ENCODE results near the gene IL15RA. TPM values are rescaled to one million over a fixed set of nuclear protein-coding genes. Genes with fewer than 3 reads are reported as not detected.

The IL15RA gene
- total and polyA plus RNA-seq, 7 experiments from 2014 or later = 2.9 to 24.9 (median 5.6) TPM

DNA sequence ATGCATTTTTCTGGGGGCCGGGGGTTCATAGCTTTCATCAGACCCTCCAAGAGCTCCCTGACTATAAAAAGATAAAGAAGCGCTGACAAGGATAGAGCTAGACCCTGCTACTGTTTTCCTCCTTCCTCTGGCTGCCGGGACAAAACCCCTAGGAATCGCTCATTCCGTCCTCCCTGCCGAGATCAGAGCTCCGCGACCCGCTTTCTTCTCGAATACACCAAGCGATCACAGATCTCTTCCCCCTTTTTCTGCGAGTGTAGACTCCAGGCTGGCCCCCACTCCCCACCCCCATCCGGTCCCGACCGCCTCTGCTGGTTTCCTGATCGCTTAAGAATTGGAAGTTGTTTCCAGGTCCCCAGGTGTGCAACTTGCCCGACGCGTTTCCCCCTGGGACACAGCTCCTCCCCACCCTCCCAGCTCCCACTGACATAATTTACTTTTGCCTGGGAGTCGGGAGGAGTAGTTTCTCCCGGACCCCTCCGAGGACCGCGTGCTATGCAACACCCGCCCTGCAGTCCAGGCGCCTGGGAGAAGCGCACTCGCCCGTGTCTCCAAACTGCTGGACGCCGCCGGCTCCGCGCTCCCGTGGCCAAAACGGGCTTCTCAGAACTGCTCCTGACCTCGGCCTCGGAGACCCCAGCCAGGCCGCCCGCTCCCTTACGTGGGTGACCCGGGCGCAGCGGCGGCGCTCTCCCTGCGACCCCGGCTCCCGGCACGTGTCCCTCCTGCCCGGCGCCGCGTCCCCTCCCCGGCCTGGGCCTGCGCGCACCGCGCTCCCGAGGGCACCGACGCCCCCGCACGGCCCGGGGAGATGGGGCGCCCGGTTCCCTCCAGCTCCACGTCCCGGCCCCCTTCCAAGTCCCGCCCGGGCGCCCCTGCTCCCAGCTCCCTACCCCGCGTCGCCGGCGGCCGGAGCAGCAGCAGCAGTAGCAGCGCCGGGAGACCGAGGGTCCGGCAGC is 552 bp downstream of the IL15RA start:
- DNase-seq = peak in 7 of 9 donors; percentile 21 to 43 (median 30)
- Mint-ChIP-seq H3K9me3 (no peaks in the 10 kb centered on the region), H3K4me1 (peaks cover 15 to 41% (median 21%) of the 10 kb centered on the region in 7 donors), H3K27ac (peak overlapping the region; percentile 82 to 97 (median 88)), H3K4me3 (peak overlapping the region; percentile 89 to 98 (median 94)), H3K36me3 (peaks cover 0 to 12% (median 0%) of the 10 kb centered on the region in 5 donors), H3K27me3 (peaks cover 0 to 21% (median 0%) of the 10 kb centered on the region in 5 donors)
- Histone ChIP-seq H3K36me3 (ENCODE audit: control insufficient read depth in 2 of 3, insufficient read depth in 3 of 3, low read length in 3 of 3) (peaks cover 0 to 4% (median 0%) of the 10 kb centered on the region in 3 experiments), H3K27me3 (ENCODE audit: control insufficient read depth in 2 of 2, insufficient read depth in 2 of 2, low read length in 2 of 2) (no peaks in the 10 kb centered on the region), H3K4me3 (ENCODE audit: low read length) (peak overlapping the region; percentile 97), H3K4me1 (ENCODE audit: control insufficient read depth in 2 of 2, insufficient read depth in 2 of 2, low read length in 2 of 2) (peaks cover 0 to 6% of the 10 kb centered on the region in 2 donors), H3K9me3 (ENCODE audit: control insufficient read depth in 2 of 3, low read length in 3 of 3) (no peaks in the 10 kb centered on the region), H3K27ac (ENCODE audit: low read depth, low read length) (peak overlapping the region; percentile 74)
- POLR2A ChIA-PET = interaction anchor here (0.6 to 0.9 kb wide), 2 partner anchors 8 to 1995 kb away, joined by 3 to 4 read pairs; no protein-coding TSS in a partner anchor
- CTCF ChIA-PET = interaction anchor here (1.0 to 1.6 kb wide), 3 partner anchors 37 to 534 kb away, joined by 3 to 4 read pairs (median 3); no protein-coding TSS in a partner anchor
- peak; percentile 17 for ATAC-seq
- intact Hi-C loops (cut with micrococcal nuclease) = loop anchor here (1.0 to 10.0 kb wide), 17 partner anchors 36 to 1152 kb away; partner anchors contain the start of genes GDI2 (in 2 of the 2), PFKFB3 (in 2 of the 2), AKR1E2 (in 1 of the 2) and ANKRD16 (in 1 of the 2)

- peak overlapping the region; percentile 97 for H3K4me3 ChIP-seq (ENCODE audit: low read length)
- peaks cover 0 to 4% (median 0%) of the 10 kb centered on the region in 3 experiments for H3K36me3 ChIP-seq (ENCODE audit: control insufficient read depth in 2 of 3, insufficient read depth in 3 of 3, low read length in 3 of 3)
- Mint-ChIP-seq H3K27me3 (peaks cover 0 to 14% (median 0%) of the 10 kb centered on the region in 5 donors), H3K27ac (peak overlapping the region; percentile 82 to 97 (median 88)), H3K9me3 (no peaks in the 10 kb centered on the region), H3K36me3 (peaks cover 0 to 12% (median 0%) of the 10 kb centered on the region in 5 donors), H3K4me3 (peak overlapping the region; percentile 89 to 98 (median 94)), H3K4me1 (peaks cover 18 to 50% (median 26%) of the 10 kb centered on the region in 7 donors)
- ChIA-PET POLR2A (interaction anchor here (0.6 to 0.9 kb wide), 2 partner anchors 9 to 1994 kb away, joined by 3 to 4 read pairs; no protein-coding TSS in a partner anchor), CTCF (interaction anchor here (1.0 to 1.6 kb wide), 3 partner anchors 38 to 533 kb away, joined by 3 to 4 read pairs (median 3); no protein-coding TSS in a partner anchor)
- H3K9me3 ChIP-seq (ENCODE audit: control insufficient read depth in 2 of 3, low read length in 3 of 3) = no peaks in the 10 kb centered on the region
- ATAC-seq (peak; percentile 63), DNase-seq (peak in 8 of 9 donors; percentile 7 to 61 (median 25))
- H3K27ac ChIP-seq (ENCODE audit: low read depth, low read length) = peak overlapping the region; percentile 74
- intact Hi-C loops (cut with micrococcal nuclease) = loop anchor here (1.0 to 10.0 kb wide), 15 partner anchors 36 to 1151 kb away; partner anchors contain the start of genes GDI2 (in 2 of the 2), PFKFB3 (in 2 of the 2), AKR1E2 (in 1 of the 2) and ANKRD16 (in 1 of the 2)
- H3K4me1 ChIP-seq (ENCODE audit: control insufficient read depth in 2 of 2, insufficient read depth in 2 of 2, low read length in 2 of 2) = peaks cover 0 to 15% of the 10 kb centered on the region in 2 donors
- H3K27me3 ChIP-seq (ENCODE audit: control insufficient read depth in 2 of 2, insufficient read depth in 2 of 2, low read length in 2 of 2) = no peaks in the 10 kb centered on the region
Measured at GRCh38 chr10:5975641-5976473, 1.5 kb downstream of the IL15RA start.

DNA sequence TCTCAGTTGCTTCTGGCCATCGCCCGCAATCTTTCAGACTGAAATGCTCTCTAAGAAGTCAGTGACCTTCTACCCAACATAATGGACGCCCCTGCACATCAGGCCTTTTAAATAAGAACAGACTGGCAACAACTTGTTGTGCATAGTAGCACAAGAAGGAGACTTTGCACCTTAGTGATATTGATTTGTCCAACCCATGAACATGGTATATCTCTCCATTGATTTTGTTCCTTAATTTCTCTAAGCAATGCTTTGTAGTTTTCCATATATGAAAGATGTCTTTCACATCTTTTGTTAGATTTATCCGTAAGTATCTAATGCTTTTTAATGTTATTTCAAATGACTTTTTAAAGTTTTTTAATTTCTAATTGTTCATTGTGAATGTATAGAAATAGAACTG is 4.3 kb downstream of the IL15RA start:
- no peaks in the 10 kb centered on the region for H3K9me3 ChIP-seq (ENCODE audit: control insufficient read depth in 2 of 3, low read length in 3 of 3)
- no peak overlapping the region for H3K27ac ChIP-seq (ENCODE audit: low read depth, low read length)
- no peaks in the 10 kb centered on the region for H3K27me3 ChIP-seq (ENCODE audit: control insufficient read depth in 2 of 2, insufficient read depth in 2 of 2, low read length in 2 of 2)
- no peak for DNase-seq
- CTCF ChIA-PET = no interaction called here
- Mint-ChIP-seq H3K4me3 (no peak overlapping the region), H3K36me3 (peaks cover 0 to 20% (median 4%) of the 10 kb centered on the region in 5 donors), H3K4me1 (peaks cover 18 to 60% (median 26%) of the 10 kb centered on the region in 7 donors), H3K9me3 (no peaks in the 10 kb centered on the region), H3K27me3 (no peaks in the 10 kb centered on the region), H3K27ac (no peak overlapping the region)
- no peak overlapping the region for H3K4me3 ChIP-seq (ENCODE audit: low read length)
- no peak for ATAC-seq
- H3K36me3 ChIP-seq (ENCODE audit: control insufficient read depth in 2 of 3, insufficient read depth in 3 of 3, low read length in 3 of 3) = peaks cover 0 to 4% (median 3%) of the 10 kb centered on the region in 3 experiments
- intact Hi-C loops (cut with micrococcal nuclease) = loop anchor here (10.0 kb wide), 3 partner anchors 158 to 1148 kb away; partner anchors contain the start of genes AKR1E2 (in 1 of the 2) and GDI2 (in 1 of the 2)
- H3K4me1 ChIP-seq (ENCODE audit: control insufficient read depth in 2 of 2, insufficient read depth in 2 of 2, low read length in 2 of 2) = peaks cover 0 to 16% of the 10 kb centered on the region in 2 donors
- POLR2A ChIA-PET = no interaction called here

- Histone ChIP-seq H3K4me3 (ENCODE audit: low read length) (no peak overlapping the region), H3K4me1 (ENCODE audit: control insufficient read depth in 2 of 2, insufficient read depth in 2 of 2, low read length in 2 of 2) (peaks cover 0 to 15% of the 10 kb centered on the region in 2 donors), H3K36me3 (ENCODE audit: control insufficient read depth in 2 of 3, insufficient read depth in 3 of 3, low read length in 3 of 3) (peaks cover 0 to 3% (median 0%) of the 10 kb centered on the region in 3 experiments), H3K27me3 (ENCODE audit: control insufficient read depth in 2 of 2, insufficient read depth in 2 of 2, low read length in 2 of 2) (no peaks in the 10 kb centered on the region), H3K27ac (ENCODE audit: low read depth, low read length) (no peak overlapping the region), H3K9me3 (ENCODE audit: control insufficient read depth in 2 of 3, low read length in 3 of 3) (no peaks in the 10 kb centered on the region)
- H3K4me1 Mint-ChIP-seq = peaks cover 17 to 60% (median 25%) of the 10 kb centered on the region in 7 donors
- ATAC-seq (no peak), DNase-seq (no peak)
- POLR2A ChIA-PET = no interaction called here
- peaks cover 0 to 22% (median 4%) of the 10 kb centered on the region in 5 donors for H3K36me3 Mint-ChIP-seq
- no peaks in the 10 kb centered on the region for H3K9me3 Mint-ChIP-seq
- CTCF ChIA-PET = no interaction called here
- H3K4me3 Mint-ChIP-seq = peak overlapping the region in 1 of 10 donors; percentile 61
- peak overlapping the region in 4 of 9 donors; percentile 3 to 85 (median 31) for H3K27ac Mint-ChIP-seq
- H3K27me3 Mint-ChIP-seq = no peaks in the 10 kb centered on the region
- intact Hi-C loops (cut with micrococcal nuclease) = loop anchor here (10.0 kb wide), 3 partner anchors 157 to 1147 kb away; partner anchors contain the start of genes AKR1E2 (in 1 of the 2) and GDI2 (in 1 of the 2)
Measured at GRCh38 chr10:5971886-5972285, 5.5 kb downstream of the IL15RA start.

DNA sequence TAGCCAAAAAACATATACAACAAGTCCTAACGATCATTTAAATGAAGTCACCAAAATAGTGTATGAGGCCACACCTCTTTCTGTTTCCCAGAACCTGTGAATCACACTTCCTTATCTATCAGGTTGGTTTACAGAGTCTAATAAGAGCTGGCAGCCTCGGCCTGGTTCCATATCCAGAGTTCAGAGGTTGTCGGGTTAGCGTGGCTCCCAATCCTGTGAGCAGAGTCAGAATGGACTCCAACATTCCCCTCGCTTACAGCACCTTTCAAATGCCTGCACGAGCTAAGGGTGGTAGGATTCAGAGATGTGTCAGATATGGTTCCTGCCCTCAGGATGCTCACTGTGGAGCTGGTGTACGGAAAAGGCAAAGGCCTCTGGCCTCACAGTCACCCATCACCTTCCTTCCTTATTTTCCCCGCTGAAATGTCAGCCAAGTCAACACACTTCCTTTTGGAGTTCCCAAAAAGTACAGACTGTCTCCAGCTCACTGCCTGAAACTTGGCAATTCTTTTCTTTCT is 6.0 kb downstream of the IL15RA start:
- H3K4me3 ChIP-seq (ENCODE audit: low read length) = no peak overlapping the region
- H3K27ac ChIP-seq (ENCODE audit: low read depth, low read length) = no peak overlapping the region
- intact Hi-C loops (cut with micrococcal nuclease) = loop anchor here (10.0 kb wide), 3 partner anchors 157 to 1147 kb away; partner anchors contain the start of genes AKR1E2 (in 1 of the 2) and GDI2 (in 1 of the 2)
- no peaks in the 10 kb centered on the region for H3K9me3 ChIP-seq (ENCODE audit: control insufficient read depth in 2 of 3, low read length in 3 of 3)
- H3K4me1 ChIP-seq (ENCODE audit: control insufficient read depth in 2 of 2, insufficient read depth in 2 of 2, low read length in 2 of 2) = peaks cover 0 to 15% of the 10 kb centered on the region in 2 donors
- ChIA-PET CTCF (no interaction called here), POLR2A (no interaction called here)
- H3K27me3 ChIP-seq (ENCODE audit: control insufficient read depth in 2 of 2, insufficient read depth in 2 of 2, low read length in 2 of 2) = no peaks in the 10 kb centered on the region
- H3K4me3 Mint-ChIP-seq = peak overlapping the region in 1 of 10 donors; percentile 61
- H3K36me3 Mint-ChIP-seq = peaks cover 0 to 22% (median 4%) of the 10 kb centered on the region in 5 donors
- peaks cover 14 to 58% (median 22%) of the 10 kb centered on the region in 7 donors for H3K4me1 Mint-ChIP-seq
- H3K27ac Mint-ChIP-seq = peak overlapping the region in 3 of 9 donors; percentile 3 to 85 (median 42)
- ATAC-seq (no peak), DNase-seq (no peak)
- H3K27me3 Mint-ChIP-seq = no peaks in the 10 kb centered on the region
- no peaks in the 10 kb centered on the region for H3K9me3 Mint-ChIP-seq
- H3K36me3 ChIP-seq (ENCODE audit: control insufficient read depth in 2 of 3, insufficient read depth in 3 of 3, low read length in 3 of 3) = peaks cover 0 to 3% (median 0%) of the 10 kb centered on the region in 3 experiments
